Dedifferentiated amniotic fluid mesenchymal stem cell (primary cell): ENCODE results near the gene DCHS1.

Experiments used
- DNase-seq: peaks from one replicate; pipeline ENCODE4 v3.0.0-alpha.2; 2016; ENCODE audit errors: extremely low spot score

DCHS1 gene

GRCh38 chr11:6673523-6674218 is 18.1 kb upstream of the DCHS1 start:
- DNase-seq, result no peak

- no peak for DNase-seq
Observed at GRCh38 chr11:6671991-6672390, 16.4 kb upstream of the DCHS1 start.

- DNase-seq, result no peak
Observed at GRCh38 chr11:6670202-6670830, 14.7 kb upstream of the DCHS1 start.

- no peak for DNase-seq
Observed at GRCh38 chr11:6667733-6668374, 12.2 kb upstream of the DCHS1 start.

- no peak for DNase-seq
Observed at GRCh38 chr11:6666302-6667183, 10.9 kb upstream of the DCHS1 start.

- DNase-seq, result no peak
Observed at GRCh38 chr11:6664551-6664950, 8.9 kb upstream of the DCHS1 start.

- DNase-seq, result no peak
Observed at GRCh38 chr11:6663794-6664469, 8.3 kb upstream of the DCHS1 start.

GRCh38 chr11:6660712-6661111 is 5.1 kb upstream of the DCHS1 start:
- DNase-seq, result no peak

- no peak for DNase-seq
Observed at GRCh38 chr11:6658647-6659046, 3.0 kb upstream of the DCHS1 start.

- DNase-seq, result no peak
Observed at GRCh38 chr11:6657346-6657745, 1.7 kb upstream of the DCHS1 start.

GRCh38 chr11:6656936-6657335 is 1.3 kb upstream of the DCHS1 start:
- no peak for DNase-seq

GRCh38 chr11:6656584-6656915 is 941 bp upstream of the DCHS1 start:
- DNase-seq, result no peak

- DNase-seq, result no peak
Observed at GRCh38 chr11:6655020-6655789, 404 bp downstream of the DCHS1 start.

GRCh38 chr11:6654281-6655019 is 1.2 kb downstream of the DCHS1 start:
- DNase-seq, result no peak

GRCh38 chr11:6653656-6654055 is 2.0 kb downstream of the DCHS1 start:
- no peak for DNase-seq

- DNase-seq, result no peak
Observed at GRCh38 chr11:6653097-6653496, 2.5 kb downstream of the DCHS1 start.

GRCh38 chr11:6652182-6652581 is 3.4 kb downstream of the DCHS1 start:
- DNase-seq, result no peak

- no peak for DNase-seq
Observed at GRCh38 chr11:6650980-6651379, 4.6 kb downstream of the DCHS1 start.

- DNase-seq, result no peak
Observed at GRCh38 chr11:6650104-6650503, 5.5 kb downstream of the DCHS1 start.

GRCh38 chr11:6648501-6648900 is 7.1 kb downstream of the DCHS1 start:
- no peak for DNase-seq
